Measurements from ENCODE around the gene MLXIP.
A peak's percentile ranks its signal among the peaks of the same experiment; 100 is the strongest.
"Not testable (repeated sequence)": the region's sequence is repeated elsewhere in the genome, so short reads cannot be mapped to it uniquely, and the experiment has no call there.

The MLXIP gene

GRCh38 chr12:122117979-122118378 is 39.4 kb downstream of the MLXIP start:
- Histone ChIP-seq H3K4me3 (ENCODE audit: low read depth in 1 of 2, low read length in 2 of 2) (no peak overlapping the region), H3K27me3 (ENCODE audit: low read depth, low read length) (no peaks in the 10 kb centered on the region), H3K36me3 (ENCODE audit: control insufficient read depth in 1 of 2, insufficient read depth in 2 of 2, low read length in 2 of 2) (peaks cover 3 to 5% of the 10 kb centered on the region in 2 donors), H3K27ac (ENCODE audit: low read length) (no peak overlapping the region), H3K9me3 (ENCODE audit: control insufficient read depth in 1 of 2, low read length in 2 of 2) (no peaks in the 10 kb centered on the region), H3K4me1 (ENCODE audit: control insufficient read depth in 1 of 2, insufficient read depth in 2 of 2, low read length in 2 of 2) (peaks cover under 1 to 38% of the 10 kb centered on the region in 2 donors)

DNA sequence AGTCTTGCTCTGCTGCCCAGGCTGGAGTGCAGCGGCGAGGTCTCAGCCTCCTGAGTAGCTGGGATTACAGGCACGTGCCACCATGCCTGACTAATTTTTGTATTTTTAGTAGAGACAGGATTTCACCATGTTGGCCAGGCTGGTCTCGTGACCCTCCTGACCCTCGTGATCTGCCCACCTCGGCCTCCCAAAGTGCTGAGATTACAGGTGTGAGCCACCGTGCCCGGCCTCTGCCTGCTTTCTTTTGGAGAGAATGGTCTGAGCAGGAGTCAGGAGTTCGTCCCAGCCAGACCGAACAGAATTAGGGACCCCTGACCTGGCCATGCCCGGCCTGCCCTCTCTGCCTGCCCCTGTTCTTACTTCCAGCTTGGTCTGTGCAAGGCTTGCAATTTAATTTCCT is 42.8 kb downstream of the MLXIP start:
- not testable (repeated sequence) for H3K9me3 ChIP-seq (ENCODE audit: control insufficient read depth in 1 of 2, low read length in 2 of 2); H3K4me3 ChIP-seq (ENCODE audit: low read depth in 1 of 2, low read length in 2 of 2); H3K27me3 ChIP-seq (ENCODE audit: low read depth, low read length); H3K36me3 ChIP-seq (ENCODE audit: control insufficient read depth in 1 of 2, insufficient read depth in 2 of 2, low read length in 2 of 2); H3K27ac ChIP-seq (ENCODE audit: low read length)
- peaks cover 13 to 57% of the 10 kb centered on the region in 2 donors for H3K4me1 ChIP-seq (ENCODE audit: control insufficient read depth in 1 of 2, insufficient read depth in 2 of 2, low read length in 2 of 2)

DNA sequence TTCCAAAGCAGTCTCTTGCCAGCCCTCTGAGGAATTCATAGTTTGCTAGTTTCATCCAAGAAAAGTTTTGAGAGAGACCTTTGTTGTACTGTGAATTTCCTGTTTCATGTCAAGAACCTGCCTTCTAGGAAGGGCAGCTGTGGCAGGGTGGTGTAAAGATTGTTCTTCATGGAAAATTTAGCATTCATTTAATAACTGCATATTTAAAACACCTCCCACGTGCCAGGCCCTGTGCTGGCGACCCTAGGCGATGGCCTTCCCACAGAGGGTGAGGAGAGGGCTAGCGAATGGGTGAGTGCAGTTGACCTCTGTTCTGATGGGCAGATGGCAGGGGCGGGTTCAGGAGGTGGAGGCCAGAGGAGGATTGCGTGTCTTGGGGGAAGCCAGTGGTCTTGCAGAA is 43.2 kb downstream of the MLXIP start:
- H3K27ac ChIP-seq (ENCODE audit: low read length) = no peak overlapping the region
- H3K9me3 ChIP-seq (ENCODE audit: control insufficient read depth in 1 of 2, low read length in 2 of 2) = no peaks in the 10 kb centered on the region
- peaks cover 13 to 57% of the 10 kb centered on the region in 2 donors for H3K4me1 ChIP-seq (ENCODE audit: control insufficient read depth in 1 of 2, insufficient read depth in 2 of 2, low read length in 2 of 2)

DNA sequence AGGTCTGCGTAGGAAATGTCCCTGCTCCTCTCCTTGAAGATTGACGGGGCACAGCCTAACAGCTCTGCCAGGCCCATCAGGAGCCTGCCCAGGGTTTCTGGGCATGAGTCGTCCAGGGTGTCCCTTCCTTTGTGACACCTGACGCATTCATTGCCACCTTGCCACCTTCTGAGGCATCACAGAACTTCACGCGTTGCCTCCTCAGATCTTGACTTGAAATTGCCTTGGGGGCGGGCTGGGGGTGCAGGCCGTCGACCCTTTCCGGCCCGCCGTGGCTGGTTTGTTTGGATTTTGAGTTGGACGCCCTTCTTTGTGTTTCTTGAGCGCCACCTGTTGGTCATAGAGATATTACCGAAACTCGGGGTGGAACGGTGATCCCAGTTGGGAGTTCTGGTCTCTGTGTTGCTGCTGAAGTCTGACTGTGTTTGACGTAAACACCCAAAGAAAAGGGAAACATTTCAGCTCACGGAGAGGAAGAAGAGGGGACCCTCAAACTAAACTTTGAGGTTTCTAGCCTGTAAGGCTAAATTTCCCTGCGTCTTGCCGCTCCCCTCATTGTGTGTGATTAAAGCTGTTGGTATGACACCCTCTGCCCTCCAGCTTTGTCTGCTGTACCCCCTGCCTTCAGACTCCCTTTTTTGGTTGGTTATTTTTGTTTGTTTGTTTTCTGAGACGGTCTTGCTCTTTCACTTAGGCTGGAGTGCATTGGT is 44.6 kb downstream of the MLXIP start:
- Histone ChIP-seq H3K27me3 (ENCODE audit: low read depth, low read length) (no peaks in the 10 kb centered on the region), H3K4me3 (ENCODE audit: low read depth in 1 of 2, low read length in 2 of 2) (no peak overlapping the region), H3K4me1 (ENCODE audit: control insufficient read depth in 1 of 2, insufficient read depth in 2 of 2, low read length in 2 of 2) (peaks cover 13 to 52% of the 10 kb centered on the region in 2 donors), H3K36me3 (ENCODE audit: control insufficient read depth in 1 of 2, insufficient read depth in 2 of 2, low read length in 2 of 2) (peaks cover 11 to 14% of the 10 kb centered on the region in 2 donors), H3K27ac (ENCODE audit: low read length) (peak overlapping the region; percentile 56), H3K9me3 (ENCODE audit: control insufficient read depth in 1 of 2, low read length in 2 of 2) (no peaks in the 10 kb centered on the region)

More for the DNA sequence above, 43.2 kb downstream of the MLXIP start:
- Histone ChIP-seq H3K36me3 (ENCODE audit: control insufficient read depth in 1 of 2, insufficient read depth in 2 of 2, low read length in 2 of 2) (peaks cover 3 to 5% of the 10 kb centered on the region in 2 donors), H3K27me3 (ENCODE audit: low read depth, low read length) (no peaks in the 10 kb centered on the region), H3K4me3 (ENCODE audit: low read depth in 1 of 2, low read length in 2 of 2) (no peak overlapping the region)

- peaks cover 17 to 20% of the 10 kb centered on the region in 2 donors for H3K36me3 ChIP-seq (ENCODE audit: control insufficient read depth in 1 of 2, insufficient read depth in 2 of 2, low read length in 2 of 2)
- no peaks in the 10 kb centered on the region for H3K9me3 ChIP-seq (ENCODE audit: control insufficient read depth in 1 of 2, low read length in 2 of 2)
- H3K4me1 ChIP-seq (ENCODE audit: control insufficient read depth in 1 of 2, insufficient read depth in 2 of 2, low read length in 2 of 2) = peaks cover 13 to 52% of the 10 kb centered on the region in 2 donors
- no peak overlapping the region for H3K4me3 ChIP-seq (ENCODE audit: low read depth in 1 of 2, low read length in 2 of 2)
- H3K27ac ChIP-seq (ENCODE audit: low read length) = peak overlapping the region; percentile 56
- no peaks in the 10 kb centered on the region for H3K27me3 ChIP-seq (ENCODE audit: low read depth, low read length)
These were observed 45.2 kb downstream of the MLXIP start for GRCh38 chr12:122123761-122124145.

GRCh38 chr12:122124370-122124769 is 45.8 kb downstream of the MLXIP start:
- H3K36me3 ChIP-seq (ENCODE audit: control insufficient read depth in 1 of 2, insufficient read depth in 2 of 2, low read length in 2 of 2) = peaks cover 23 to 26% of the 10 kb centered on the region in 2 donors
- peaks cover 13 to 52% of the 10 kb centered on the region in 2 donors for H3K4me1 ChIP-seq (ENCODE audit: control insufficient read depth in 1 of 2, insufficient read depth in 2 of 2, low read length in 2 of 2)
- H3K27me3 ChIP-seq (ENCODE audit: low read depth, low read length) = no peaks in the 10 kb centered on the region
- H3K9me3 ChIP-seq (ENCODE audit: control insufficient read depth in 1 of 2, low read length in 2 of 2) = no peaks in the 10 kb centered on the region
- H3K4me3 ChIP-seq (ENCODE audit: low read depth in 1 of 2, low read length in 2 of 2) = no peak overlapping the region
- H3K27ac ChIP-seq (ENCODE audit: low read length) = no peak overlapping the region

DNA sequence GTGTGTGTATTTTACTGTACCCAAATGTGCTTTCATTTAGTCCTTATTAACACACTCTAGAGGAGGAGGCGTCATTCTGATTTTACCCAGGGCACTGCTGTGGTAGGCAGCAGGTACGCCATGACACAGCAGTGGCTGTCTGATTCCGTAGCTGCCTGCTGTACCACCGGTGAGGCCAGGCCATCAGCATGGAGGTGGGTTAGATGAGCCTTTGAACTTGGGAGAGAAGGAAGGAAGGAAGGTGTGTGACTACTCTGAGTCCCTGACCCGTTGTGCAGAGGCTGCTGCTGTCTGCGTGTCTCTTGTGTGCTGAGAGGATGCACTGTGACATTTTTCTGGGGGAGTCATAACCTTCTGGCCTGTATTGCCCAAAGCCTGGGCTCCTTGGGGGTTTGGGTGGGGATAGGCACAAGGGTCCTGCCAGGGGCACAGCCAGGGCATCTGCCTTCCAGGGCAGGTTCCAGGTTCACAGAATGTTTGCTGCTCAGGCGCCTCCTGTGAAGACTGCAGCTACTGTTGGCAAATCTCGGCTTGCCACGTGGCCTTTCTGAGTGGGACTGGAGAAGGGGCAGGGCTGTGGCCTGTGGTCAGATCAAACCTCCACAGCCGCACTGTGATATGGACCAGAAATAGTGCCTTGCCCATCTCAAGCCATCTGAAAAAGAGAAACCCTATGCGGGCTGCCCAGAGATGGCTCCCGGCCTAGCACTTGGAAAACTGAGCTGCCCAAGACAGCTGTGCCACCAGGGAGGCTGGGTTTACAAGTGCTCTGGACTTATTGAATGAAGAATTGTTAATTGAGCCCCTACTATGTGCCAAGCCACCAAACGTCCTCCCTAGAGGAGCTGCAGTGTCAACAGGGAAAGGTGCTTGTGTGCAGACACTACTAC is 47.1 kb downstream of the MLXIP start:
- Histone ChIP-seq H3K4me1 (ENCODE audit: control insufficient read depth in 1 of 2, insufficient read depth in 2 of 2, low read length in 2 of 2) (peaks cover 13 to 52% of the 10 kb centered on the region in 2 donors), H3K36me3 (ENCODE audit: control insufficient read depth in 1 of 2, insufficient read depth in 2 of 2, low read length in 2 of 2) (peaks cover 36% of the 10 kb centered on the region in 2 donors), H3K4me3 (ENCODE audit: low read depth in 1 of 2, low read length in 2 of 2) (no peak overlapping the region), H3K9me3 (ENCODE audit: control insufficient read depth in 1 of 2, low read length in 2 of 2) (no peaks in the 10 kb centered on the region), H3K27ac (ENCODE audit: low read length) (no peak overlapping the region), H3K27me3 (ENCODE audit: low read depth, low read length) (no peaks in the 10 kb centered on the region)

DNA sequence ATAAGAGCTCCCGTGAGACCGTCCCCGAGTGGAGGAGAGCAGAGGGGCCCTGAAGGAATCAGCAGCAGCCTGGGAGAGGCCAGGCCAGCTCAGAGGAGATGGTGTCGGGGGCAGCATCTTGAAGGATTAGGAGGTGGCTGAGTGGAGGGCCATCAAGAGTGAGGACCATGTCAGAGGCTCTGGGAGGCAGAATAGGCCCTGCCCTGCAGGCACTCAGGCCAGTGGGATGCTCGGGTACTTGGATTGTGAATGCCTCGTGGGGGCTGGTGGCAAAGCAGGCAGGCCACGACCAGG is 47.7 kb downstream of the MLXIP start:
- H3K4me1 ChIP-seq (ENCODE audit: control insufficient read depth in 1 of 2, insufficient read depth in 2 of 2, low read length in 2 of 2) = peaks cover 13 to 51% of the 10 kb centered on the region in 2 donors
- no peaks in the 10 kb centered on the region for H3K9me3 ChIP-seq (ENCODE audit: control insufficient read depth in 1 of 2, low read length in 2 of 2)
- H3K36me3 ChIP-seq (ENCODE audit: control insufficient read depth in 1 of 2, insufficient read depth in 2 of 2, low read length in 2 of 2) = peaks cover 40 to 41% of the 10 kb centered on the region in 2 donors
- no peak overlapping the region for H3K4me3 ChIP-seq (ENCODE audit: low read depth in 1 of 2, low read length in 2 of 2)
- H3K27me3 ChIP-seq (ENCODE audit: low read depth, low read length) = no peaks in the 10 kb centered on the region
- no peak overlapping the region for H3K27ac ChIP-seq (ENCODE audit: low read length)

DNA sequence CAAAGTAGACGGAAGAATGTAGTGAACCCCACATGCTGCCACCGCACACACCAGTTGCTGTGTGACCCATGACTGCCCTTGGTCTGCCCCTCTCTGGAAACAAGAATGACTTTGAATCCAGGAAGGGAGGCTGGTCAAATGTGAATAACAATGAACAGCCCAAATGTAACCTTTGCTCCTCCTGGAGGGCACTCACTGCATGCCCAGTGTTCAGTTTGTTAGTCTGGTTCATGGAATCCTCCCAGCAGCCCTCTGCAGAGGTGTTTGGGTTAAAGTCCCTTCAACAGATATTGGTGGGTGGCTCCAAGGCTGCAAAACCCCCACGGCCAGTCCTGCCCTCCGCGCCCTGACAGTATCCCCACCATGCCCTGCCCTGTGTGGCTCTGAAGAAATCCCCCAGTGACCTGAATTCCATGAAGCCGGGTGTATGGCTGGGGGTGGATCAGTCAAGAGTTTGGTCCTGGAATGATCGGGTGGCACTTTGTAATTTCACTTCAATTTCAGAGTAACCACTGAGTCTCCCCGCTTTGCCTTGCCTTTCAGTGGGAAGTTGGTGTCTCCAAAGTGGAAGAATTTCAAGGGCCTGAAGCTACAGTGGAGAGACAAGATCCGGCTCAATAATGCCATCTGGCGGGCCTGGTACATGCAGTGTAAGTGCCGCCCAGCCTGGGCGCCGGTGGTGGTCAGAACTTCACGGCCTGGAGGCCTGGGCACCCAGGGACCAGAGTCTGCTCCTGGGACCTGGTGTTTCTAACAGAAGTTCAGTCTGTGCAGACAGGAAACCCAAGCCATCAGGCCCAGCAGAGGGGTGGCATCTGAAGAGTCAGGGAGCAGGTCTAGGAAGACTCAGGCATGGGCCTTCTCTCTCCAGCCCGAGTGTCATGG is 48.4 kb downstream of the MLXIP start:
- H3K9me3 ChIP-seq (ENCODE audit: control insufficient read depth in 1 of 2, low read length in 2 of 2) = no peaks in the 10 kb centered on the region
- H3K27me3 ChIP-seq (ENCODE audit: low read depth, low read length) = no peaks in the 10 kb centered on the region
- H3K36me3 ChIP-seq (ENCODE audit: control insufficient read depth in 1 of 2, insufficient read depth in 2 of 2, low read length in 2 of 2) = peaks cover 40 to 43% of the 10 kb centered on the region in 2 donors
- peaks cover 13 to 44% of the 10 kb centered on the region in 2 donors for H3K4me1 ChIP-seq (ENCODE audit: control insufficient read depth in 1 of 2, insufficient read depth in 2 of 2, low read length in 2 of 2)
- H3K4me3 ChIP-seq (ENCODE audit: low read depth in 1 of 2, low read length in 2 of 2) = no peak overlapping the region
- H3K27ac ChIP-seq (ENCODE audit: low read length) = no peak overlapping the region

- H3K4me3 ChIP-seq (ENCODE audit: low read depth in 1 of 2, low read length in 2 of 2) = no peak overlapping the region
- H3K4me1 ChIP-seq (ENCODE audit: control insufficient read depth in 1 of 2, insufficient read depth in 2 of 2, low read length in 2 of 2) = peaks cover 13 to 35% of the 10 kb centered on the region in 2 donors
- no peaks in the 10 kb centered on the region for H3K9me3 ChIP-seq (ENCODE audit: control insufficient read depth in 1 of 2, low read length in 2 of 2)
- H3K27ac ChIP-seq (ENCODE audit: low read length) = no peak overlapping the region
- H3K27me3 ChIP-seq (ENCODE audit: low read depth, low read length) = no peaks in the 10 kb centered on the region
- peaks cover 48 to 51% of the 10 kb centered on the region in 2 donors for H3K36me3 ChIP-seq (ENCODE audit: control insufficient read depth in 1 of 2, insufficient read depth in 2 of 2, low read length in 2 of 2)
These were observed 49.3 kb downstream of the MLXIP start for GRCh38 chr12:122127839-122128238.

GRCh38 chr12:122128481-122128880 is 49.9 kb downstream of the MLXIP start:
- Histone ChIP-seq H3K4me1 (ENCODE audit: control insufficient read depth in 1 of 2, insufficient read depth in 2 of 2, low read length in 2 of 2) (peaks cover 8 to 30% of the 10 kb centered on the region in 2 donors), H3K36me3 (ENCODE audit: control insufficient read depth in 1 of 2, insufficient read depth in 2 of 2, low read length in 2 of 2) (peaks cover 53 to 57% of the 10 kb centered on the region in 2 donors), H3K27me3 (ENCODE audit: low read depth, low read length) (no peaks in the 10 kb centered on the region), H3K27ac (ENCODE audit: low read length) (no peak overlapping the region), H3K4me3 (ENCODE audit: low read depth in 1 of 2, low read length in 2 of 2) (no peak overlapping the region), H3K9me3 (ENCODE audit: control insufficient read depth in 1 of 2, low read length in 2 of 2) (no peaks in the 10 kb centered on the region)
